HG03469 (cell line): Measurements from ENCODE around the gene DPH7.
A peak's percentile ranks its signal among the peaks of the same experiment; 100 is the strongest.
"Not testable (repeated sequence)": the region's sequence is repeated elsewhere in the genome, so short reads cannot be mapped to it uniquely, and the experiment has no call there.

Experiments
- ATAC-seq: cut with Tn5 transposase; IDR thresholded peaks from one replicate; pipeline ENCODE4 v1.9.1; 2021; ENCODE audit warnings: mild to moderate bottlenecking, moderate library complexity, moderate number of reproducible peaks; ENCODE audit not compliant: unreplicated experiment

The DPH7 gene

DNA sequence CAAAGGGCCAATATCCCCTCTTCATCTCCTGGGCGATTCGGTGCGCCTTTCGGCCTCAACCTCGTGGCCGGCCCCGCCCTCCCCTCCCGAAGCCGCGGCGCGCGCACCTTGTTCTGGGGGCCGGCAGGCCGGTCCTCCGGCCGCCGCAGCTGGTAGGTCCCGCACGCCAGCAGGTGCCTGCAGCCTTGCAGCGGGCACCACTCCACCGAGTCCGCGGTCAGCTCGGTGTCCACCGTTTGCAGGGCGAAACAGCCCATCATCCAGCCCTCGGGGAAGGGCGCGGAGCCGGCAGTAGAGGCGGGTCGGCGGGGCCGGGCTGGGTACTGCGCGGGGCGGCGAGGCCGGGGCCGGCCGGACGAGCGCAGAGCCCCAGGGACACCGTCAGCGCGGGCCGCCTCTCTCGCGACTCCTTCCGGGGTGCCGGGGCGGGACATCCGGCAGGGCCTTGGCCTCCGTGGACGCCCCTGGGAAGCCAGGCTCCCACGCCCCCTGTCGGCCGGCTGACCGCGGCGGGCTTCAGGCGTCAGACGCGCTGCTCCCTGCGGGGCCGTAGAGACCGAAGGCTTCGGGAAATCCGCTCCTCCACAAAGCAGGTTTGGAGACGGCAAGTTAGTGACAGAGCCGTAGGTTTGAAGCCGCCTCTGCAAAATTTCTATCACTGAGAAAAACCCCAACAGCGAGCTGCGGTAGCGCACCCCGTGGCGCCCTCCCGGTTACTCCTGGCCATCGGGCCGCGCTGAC, at the start of gene DPH7:
Gene DPH7, minus strand, starts transcription at position 408 of the 741 bp plus-strand sequence. Its CDS starts 148 bp downstream, at position 260.
- peak; percentile 70 for ATAC-seq

DNA sequence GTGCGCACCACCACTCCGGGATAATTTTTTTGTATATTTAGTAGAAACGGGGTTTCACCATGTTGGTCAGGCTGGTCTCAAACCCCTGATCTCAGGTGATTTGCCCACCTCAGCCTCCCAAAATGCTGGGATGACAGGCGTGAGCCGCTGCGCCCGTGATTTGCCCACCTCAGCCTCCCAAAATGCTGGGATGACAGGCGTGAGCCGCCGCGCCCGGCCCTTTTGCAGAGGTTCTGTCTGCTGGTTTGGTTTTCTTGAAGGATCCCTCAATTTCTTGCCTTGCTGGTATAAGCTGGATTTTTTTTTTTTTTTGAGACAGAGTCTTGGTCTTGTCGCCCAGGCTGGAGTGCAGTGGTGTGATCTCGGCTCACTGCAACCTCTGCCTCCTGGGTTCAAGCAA, 48.7 kb upstream of the DPH7 start:
- not testable (repeated sequence) for ATAC-seq

DNA sequence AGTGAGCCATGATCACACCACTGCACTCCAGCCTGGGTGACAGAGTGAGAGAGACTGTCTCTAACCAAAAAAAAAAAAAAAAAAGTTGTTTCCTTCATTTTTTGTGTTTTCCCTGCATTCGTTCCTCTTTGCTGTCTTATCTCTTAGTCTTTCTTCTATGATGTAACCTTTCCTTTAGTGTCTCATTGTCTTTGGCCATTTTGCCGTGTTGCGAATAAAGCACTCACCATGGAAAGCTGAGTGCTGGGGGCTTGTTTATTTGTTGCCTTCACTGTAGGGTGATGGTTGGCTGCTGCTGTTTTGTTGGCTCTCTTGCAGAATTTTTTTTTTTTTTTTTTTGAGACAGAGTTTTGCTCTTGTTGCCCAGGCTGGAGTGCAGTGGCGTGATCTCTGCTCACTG, 47.7 kb upstream of the DPH7 start:
- no peak for ATAC-seq

DNA sequence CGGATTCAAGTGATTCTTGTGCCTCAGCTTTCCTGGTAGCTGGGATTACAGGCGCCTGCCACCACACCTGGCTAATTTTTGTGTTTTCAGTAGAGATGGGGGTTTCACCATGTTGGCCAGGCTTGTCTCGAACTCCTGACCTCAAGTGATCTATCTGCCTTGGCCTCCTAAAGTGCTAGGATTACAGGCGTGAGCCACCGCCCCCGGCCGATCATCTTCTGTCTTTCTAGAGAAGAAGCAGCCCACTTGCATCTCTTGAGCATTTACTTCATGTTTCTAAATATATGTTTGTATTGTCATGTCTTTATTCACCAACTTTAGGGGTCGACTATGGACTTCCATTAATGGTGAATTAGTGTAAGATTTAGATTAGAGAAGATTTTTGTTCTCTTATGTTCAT, 43.5 kb upstream of the DPH7 start:
- not testable (repeated sequence) for ATAC-seq

DNA sequence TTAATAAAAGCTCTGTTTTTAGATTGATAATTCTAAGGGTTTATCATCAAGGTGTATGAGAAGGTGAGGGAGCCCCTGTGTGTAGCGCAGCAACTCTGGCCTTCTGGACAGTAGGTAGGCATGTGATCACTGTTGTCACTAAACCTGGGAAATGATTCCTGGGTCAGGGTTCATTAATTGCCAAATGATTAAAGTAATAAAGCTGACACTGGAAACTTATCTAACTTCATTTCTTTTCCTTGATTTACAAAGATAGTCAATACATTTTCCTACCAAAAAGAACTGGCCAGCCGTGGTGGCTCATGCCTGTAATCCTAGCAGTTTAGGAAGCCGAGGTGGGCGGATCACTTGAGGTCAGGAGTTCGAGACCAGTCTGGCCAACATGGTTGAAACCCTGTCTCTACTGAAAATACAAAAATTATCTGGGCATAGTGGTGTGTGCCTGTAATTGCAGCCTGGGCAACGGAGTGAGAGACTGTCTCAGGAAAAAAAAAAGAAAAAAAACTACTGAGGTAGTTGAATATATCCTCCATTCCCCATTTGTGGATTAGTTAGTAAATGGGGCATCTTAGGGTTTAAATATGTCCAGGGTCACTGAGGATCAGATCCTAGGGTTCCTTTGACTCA, 42.5 kb upstream of the DPH7 start:
- no peak for ATAC-seq

DNA sequence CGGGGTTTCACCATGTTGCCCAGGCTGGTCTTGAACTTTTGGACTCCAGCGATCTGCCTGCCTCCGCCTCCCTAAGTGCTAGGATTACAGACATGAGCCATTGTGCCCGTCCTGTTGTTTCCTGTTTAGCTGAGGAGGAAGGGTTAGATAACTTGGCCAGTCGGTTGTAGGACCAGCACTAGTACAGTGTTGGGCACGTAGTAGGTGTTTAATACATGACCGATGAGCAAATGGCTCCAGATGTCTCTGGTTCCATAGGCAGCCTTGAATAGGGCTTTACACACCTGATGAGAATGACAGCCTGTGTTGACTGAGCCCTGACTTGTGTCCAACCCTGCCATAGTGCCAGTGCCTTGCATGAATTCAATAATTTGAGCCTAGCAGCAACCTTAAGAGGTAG, 41.9 kb upstream of the DPH7 start:
- no peak for ATAC-seq

DNA sequence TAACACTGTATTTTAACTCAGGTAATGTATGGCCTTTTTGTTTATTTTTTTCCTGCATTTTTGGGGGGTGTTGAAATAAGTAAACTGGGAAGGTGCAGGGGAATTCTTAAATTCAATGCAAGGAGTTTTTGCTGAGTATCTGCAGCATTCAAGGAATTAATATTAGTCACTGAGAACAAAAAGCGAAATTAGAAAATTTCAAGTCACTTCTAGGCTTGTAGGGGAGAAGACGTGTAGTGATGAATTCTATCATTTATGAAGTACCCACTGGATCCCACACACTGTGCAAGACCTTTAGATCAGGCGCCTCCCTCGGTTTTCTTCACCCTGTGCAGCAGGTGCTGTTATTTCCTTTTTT, 41.3 kb upstream of the DPH7 start:
- no peak for ATAC-seq

DNA sequence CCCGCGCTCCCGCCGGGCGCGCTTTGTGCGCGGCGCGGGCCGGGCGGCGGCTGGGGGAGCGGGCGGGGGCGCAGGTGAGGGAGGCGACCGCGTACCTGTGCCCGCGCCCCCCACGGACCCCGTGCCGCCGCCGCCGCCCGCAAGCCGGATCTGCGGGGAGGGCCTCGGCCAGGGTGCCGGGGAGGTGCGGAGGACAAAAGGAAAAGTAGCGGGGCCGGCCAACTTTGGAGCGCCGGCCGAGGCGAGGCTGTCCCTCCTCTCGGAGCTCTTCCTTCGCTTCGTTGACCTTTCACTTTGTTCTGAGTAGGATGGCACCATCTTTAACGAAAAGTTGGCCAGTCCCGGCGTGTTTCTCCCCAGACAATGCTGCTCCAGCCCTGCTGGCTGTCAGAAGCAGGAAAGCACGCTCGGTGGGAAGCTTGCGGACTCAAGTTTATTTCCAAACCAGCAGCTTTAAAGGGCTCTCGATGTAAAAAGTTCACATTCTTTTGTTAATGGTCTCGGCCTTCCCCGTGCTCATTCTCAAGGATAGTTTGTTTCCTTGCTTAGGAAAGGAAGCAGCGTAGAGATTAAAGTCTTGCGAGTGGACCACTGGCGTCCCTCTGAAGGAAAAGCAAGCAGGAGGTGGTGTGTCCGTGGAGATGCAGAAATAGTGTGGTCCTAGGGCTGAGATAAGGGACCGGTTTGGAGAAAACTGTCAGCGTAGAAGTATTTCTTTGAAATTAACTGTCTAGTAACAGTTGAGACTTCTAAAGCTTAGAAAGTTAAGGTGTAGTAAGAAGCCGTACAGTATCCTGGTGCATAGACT, 40.7 kb upstream of the DPH7 start:
- no peak for ATAC-seq

DNA sequence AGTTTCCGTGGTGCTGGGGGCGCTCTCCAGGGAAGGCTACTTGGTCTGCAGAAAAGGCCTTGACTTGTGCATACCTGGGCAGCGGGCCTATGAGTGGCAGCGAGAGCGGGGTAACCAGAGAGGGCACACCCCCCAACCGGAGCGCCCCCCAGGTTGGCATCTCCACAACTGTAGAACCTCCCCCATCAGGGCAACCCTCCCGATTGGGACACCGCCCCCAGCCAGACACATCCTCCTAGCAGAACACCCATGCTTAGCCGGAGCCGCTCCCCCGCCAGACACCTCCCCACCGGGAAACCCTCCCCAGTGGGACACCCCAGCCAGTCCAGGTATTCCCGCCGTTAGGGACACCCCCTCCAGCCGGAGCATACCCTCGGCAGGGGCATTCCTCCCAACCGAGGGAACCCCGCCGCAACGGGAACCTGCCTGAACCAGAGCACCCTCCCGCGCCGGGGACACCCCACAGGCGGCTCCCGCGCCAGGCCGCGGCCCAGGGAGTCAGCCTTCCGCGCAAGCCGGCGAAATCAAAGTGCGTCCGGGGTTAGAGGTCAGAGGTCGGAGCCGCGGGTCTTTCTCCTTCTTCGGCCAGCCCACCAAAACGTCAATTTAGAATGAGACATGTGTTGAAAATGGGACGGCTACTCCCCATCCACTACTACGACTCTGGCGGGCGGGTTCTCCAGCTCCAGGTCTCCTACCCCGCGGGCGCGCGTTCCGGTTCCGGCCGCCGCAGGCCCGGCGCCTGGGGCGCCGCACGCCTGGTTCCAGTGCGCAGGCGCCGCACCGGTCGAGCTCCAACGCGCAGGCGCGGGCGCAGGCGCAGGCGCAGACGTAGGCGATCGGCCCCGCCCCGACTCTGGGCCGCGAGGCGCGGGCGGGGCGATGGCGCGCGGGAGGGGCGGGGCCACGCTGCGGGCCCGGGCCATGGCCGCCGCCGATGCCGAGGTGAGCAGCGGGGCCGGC, 39.7 kb upstream of the DPH7 start, which contains the start of gene EHMT1:
Gene EHMT1, plus strand, starts transcription at position 901 of the 963 bp plus-strand sequence. Its CDS starts 24 bp downstream, at position 925.
- ATAC-seq: peak; percentile 42

DNA sequence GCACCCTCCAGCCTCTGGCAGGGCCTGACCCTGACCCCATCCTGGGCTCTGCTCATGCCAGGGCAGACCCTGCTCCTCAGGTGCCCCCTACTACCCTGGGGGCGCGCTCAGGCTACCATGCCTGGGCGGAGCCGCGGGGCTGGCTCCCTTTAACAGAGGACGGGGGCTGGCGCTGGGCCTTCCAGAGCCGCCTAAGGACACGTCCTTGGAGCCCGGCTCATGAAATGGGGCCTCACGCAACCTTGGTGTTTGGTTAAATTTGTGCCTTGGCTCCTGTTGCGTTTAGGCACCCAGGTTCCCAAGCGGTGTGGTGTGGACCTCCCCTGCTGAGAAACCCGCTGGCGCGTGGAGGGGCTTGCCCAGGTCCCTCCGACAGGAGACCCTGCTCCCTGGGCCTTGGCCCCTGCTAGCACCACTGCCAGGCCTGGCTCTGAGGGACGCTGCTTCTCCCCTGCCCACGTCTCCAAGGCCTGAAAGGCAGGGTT, 36.7 kb upstream of the DPH7 start:
- no peak for ATAC-seq

DNA sequence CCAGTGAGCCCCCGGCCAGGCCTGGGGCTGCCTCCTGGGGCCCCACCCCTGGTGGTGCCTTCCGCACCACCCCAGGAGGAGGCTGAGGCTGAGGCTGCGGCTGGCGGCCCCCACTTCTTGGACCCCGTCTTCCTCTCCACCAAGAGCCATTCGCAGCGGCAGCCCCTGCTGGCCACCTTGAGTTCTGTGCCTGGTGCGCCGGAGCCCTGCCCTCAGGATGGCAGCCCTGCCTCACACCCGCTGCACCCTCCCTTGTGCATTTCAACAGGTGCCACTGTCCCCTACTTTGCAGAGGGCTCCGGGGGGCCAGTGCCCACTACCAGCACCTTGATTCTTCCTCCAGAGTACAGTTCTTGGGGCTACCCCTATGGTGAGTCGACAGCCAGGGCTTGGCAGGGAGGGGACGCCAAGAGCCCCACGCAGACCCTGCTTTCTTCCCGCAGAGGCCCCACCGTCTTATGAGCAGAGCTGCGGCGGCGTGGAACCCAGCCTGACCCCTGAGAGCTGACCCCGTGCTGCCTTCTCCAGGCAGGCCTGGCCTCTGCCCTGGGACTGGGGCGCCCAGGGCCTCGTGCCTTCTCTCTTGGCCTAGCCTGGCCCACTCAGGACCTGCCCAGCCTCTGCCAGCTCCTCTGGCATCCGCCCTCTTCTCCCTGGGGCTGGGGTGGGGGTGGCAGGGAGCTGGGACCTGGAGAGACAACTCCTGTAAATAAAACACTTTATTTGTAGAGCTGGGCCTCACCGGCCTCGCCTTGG, 36.1 kb upstream of the DPH7 start:
- no peak for ATAC-seq

DNA sequence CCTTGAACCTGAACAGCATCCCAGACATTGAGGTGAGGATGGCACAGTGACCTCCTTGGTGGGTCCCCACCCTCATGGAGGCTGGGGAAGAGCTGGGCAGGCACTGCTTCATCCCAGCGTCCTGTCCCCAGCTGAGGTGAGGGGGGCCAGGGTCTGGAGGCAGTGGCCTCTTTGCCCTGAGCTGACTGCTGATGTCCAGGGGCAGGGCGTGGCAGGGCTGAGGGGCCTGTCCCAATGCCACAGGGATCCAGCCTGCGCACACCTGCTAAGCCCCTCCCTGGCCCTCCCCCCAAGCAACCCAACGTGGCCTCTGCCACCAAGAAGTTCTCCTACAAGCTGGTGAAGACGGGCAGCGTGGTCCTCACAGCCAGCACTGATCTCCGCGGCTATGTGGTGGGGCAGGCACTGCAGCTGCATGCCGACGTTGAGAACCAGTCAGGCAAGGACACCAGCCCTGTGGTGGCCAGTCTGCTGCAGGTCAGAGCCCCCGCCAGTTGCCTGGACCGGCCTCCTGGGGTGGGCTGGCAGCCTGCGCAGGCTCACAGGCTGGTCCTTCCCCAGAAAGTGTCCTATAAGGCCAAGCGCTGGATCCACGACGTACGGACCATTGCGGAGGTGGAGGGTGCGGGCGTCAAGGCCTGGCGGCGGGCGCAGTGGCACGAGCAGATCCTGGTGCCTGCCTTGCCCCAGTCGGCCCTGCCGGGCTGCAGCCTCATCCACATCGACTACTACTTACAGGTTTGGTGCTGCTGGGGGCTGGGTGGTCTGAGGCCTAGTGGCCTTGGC, 35.2 kb upstream of the DPH7 start:
- ATAC-seq: no peak

DNA sequence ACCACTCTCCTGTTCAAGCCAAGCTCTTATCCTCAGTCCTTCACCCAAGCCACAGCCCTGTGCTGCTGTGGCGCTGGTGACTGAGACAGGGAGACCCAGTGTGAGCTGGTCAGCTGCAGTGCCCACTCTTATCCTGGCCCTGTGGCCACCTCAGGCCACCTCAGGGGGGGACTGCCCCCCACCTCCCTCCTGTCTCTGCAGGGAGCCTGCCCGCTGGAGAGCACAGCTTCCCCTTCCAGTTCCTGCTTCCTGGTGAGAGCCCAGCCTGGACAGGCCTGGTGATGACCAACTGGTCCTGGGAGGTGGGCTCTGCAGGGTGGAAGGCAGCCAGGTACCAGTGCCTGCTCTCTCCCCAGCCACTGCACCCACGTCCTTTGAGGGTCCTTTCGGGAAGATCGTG, 34.5 kb upstream of the DPH7 start:
- ATAC-seq: no peak

DNA sequence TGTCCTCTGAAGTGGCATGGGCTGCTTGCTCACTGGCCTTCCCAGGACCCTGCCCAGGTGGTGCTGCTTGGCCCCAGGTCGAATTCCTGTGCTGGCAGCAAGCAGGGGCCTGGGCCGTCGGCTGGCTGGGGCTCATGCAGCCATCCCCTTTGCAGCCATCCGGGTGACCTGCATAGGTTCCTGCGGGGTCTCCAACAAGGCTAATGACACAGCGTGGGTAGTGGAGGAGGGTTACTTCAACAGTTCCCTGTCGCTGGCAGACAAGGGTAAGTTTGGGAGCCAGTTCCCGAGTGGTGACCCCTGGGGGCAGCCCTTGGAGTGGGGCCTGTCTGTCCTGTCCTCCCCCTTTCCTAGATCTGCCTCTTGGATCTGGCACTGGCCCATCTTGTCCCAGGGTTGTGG, 34.0 kb upstream of the DPH7 start:
- ATAC-seq: no peak

DNA sequence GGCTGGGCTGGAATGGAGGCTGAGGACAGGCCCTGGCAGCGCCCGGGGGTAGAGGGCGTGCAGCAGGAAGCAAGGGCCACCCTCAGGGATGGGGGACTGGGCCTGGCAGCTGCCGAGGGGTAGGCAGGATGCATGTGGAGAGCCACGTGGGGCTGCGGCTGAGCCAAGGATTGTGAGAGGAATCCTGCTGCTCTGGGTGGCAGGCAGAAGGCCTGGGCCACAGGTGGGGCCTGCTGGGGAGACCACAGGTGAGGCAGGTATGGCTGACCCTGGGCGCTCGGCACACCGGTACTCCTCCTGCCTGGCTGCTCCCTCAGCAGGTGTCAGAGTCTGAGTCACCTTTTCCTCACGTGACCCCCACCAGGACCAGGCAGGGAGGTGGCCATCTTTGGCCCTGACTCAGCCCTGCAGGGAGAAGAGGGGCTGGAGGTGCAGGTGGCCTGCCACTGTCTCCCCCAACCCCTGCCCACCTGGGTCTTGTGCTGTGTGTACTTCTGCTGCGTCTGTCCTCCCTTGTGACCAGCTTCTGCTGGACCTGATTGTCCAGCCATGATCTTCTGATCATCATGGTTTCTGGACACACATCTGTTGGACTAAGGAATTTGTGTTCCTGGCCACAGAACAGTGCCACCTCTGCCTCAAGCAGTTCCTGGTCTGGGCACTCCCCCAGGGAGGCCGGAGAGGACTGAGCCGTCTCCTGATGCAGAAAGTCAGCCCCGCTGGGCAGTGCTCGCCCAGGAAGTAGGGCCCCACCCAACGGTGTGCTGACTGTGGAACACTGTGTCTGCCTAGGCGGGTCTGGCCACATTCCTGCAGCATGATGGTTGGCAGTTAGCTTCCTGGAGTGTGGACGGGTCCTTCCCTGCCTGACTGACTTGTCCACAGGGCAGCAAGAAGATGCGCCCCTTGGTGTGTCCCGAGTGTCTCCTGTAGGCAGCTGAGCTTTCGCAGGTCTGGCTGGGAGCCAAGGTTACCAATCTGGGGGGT, 33.2 kb upstream of the DPH7 start:
- no peak for ATAC-seq

DNA sequence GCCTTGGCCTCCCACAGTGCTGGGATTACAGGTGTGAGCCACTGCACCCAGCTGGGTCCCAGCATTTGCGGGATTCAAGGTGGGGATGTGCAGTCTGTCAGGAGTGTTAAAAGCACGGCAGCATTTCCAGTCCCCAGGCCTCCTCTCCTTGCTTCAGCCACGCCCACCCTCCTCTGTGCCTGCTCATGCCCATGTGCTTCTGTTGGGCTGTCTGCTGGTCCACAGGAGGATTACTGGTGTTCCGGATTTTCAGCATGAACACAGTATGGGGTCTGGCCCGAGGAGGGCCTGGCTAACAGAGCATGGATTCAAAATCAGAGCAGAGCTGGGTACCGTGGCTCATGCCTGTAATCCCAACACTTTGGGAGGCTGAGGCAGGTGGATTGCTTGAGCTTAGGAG, 32.2 kb upstream of the DPH7 start:
- ATAC-seq: no peak

DNA sequence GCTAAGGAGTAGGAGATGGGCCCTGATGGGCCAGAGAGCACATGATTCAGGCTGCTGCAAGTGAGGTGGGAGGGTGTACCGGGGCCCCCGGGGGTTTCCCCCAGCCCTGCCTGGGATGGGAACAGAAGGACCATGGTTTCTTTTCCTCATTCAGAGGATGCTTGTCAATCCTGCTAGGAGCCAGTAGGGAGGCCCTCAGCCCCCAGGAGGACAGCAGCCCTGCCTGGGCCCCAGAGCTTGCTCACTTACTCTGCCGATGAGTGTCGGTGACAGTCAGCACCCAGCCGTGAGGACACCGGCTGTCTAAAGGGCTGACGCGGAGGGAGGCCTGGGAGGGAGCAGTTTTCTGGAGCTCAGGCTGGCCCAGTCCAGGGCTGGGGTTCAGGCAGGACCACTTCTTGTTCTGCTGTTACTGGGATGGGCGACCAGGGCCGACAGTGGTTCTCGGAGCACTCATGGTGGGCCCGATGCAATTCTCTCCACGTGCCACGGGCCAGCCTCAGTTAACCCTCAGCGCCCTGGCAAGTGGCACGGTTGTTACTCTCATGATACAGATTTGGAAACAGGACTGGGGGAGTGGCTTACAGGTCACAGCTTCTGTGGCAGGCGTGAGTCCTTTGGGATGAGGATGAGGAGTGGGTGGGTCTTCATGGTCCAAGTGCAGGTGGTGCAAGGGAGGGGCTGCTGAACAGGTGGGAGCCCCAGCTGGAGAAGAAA, 28.6 kb upstream of the DPH7 start:
- no peak for ATAC-seq
